ENCODE data around the gene TCF4.
A peak's percentile ranks its signal among the peaks of the same experiment; 100 is the strongest.

TCF4 gene

DNA sequence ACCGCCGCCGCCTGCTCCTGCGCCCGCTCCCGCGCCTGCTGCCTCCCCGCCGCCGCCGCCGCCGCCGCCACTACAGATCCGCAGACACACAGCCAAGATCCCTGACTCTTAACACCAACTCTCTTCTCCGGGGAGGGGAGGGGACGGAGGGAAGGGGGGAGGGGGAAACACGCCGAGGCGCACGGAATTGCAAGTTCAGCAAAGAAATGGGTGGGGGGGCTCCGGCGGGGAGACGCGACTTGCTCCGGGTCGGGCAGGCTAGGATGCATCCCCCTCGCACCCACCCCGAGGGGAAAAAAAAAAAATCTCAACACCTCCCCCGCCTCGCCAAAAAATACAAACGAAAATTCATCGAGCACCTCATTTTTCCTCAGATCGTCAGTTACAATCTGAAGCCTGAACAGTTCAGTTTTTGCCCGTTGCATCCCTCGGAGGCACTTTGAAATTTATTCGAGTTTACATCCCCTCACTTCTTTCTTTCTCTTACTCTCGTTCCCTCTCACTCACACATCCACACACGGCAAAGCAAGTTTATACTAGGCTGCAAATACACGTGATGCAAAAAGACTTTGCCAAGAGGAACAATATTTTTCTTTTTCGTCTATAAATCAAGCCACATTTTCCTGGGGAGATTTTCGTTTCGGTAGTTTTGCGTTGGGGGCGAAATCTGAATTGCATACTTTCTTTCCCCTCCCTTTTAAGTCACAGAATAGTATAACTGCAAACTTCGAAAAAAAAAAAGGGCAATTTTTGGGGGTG is at the start of gene TCF4:
Gene TCF4 (minus strand): TSS at position 82 of the 759 bp plus-strand sequence. CDS start 1,076 bp downstream, outside the sequence.
- peak; percentile 48 for DNase-seq

DNA sequence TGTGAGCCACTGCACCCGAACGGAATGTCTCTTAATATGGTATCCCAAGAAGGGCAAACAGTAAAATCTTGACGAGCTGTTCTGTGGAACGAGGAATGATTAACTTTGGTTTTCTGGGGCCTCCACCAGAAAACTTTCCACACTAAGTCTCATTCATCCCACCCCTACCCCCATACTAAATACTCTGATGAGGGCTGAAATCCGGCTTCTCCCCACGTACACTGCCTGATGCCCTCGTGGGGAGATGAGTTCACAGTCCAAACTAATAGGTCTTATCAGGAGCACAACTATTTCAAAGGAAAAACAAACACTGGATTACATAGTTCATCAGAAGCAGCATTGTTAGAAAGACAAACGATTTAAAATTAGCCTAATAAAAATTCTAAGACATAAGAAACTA is 49.2 kb upstream of the TCF4 start:
- no peak for DNase-seq

DNA sequence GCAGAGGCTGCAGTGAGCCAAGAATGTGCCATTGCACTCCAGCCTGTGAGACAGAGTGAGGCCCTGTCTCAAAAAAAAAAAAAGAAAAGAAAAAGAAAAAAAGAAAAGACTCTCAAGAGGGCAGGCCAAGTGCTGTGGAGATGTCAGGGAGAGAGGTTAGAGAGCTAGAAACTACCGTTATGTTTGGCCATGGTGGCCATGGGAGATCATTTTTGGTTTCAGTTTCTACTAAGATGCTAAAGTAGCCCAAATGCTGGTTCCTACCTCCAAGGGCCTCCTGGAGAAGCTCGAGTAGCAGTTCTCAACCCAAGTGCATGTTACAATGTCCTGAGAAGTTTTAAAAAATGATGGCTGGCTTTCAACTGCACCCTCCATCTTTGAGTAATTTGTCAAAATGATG is 47.4 kb upstream of the TCF4 start:
- no peak for DNase-seq

DNA sequence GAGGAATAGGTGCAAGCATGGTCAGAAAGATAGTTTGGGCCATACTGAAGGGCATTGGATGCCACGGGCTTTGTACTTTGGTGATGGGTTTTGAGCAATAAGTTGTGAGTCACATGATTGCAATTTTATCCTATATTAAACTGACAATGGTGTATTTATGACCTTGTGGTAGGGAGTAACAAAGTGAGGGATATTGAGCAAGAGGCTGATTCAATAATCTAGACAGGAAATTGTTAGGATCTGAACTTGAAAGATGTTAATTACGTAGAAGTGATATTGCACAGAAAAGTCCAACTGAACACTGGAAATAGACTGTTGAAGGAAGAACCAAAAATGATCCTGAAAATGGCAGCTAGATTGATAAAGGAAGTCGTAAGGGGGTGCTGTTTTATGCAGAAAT is 46.6 kb upstream of the TCF4 start:
- DNase-seq: no peak

DNA sequence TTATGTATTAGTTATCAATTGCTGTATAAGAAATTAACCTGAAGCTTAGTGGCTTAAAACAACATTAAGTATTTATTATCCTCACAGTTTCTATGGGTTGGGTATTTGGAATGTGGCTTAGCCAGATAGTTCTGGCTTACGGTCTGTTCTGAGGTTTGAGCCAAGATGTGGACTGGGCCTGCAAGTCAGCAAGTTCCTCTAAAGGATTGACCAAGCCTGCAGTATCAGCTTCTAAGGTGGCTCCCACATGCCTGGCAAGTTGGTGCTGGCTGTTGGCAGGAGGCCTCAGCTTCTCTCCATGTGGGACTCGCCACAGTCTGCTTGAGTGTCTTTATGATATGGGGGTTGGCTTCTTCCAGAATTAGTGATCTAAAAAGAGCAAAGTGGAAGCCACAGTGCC is 45.0 kb upstream of the TCF4 start:
- DNase-seq: no peak

DNA sequence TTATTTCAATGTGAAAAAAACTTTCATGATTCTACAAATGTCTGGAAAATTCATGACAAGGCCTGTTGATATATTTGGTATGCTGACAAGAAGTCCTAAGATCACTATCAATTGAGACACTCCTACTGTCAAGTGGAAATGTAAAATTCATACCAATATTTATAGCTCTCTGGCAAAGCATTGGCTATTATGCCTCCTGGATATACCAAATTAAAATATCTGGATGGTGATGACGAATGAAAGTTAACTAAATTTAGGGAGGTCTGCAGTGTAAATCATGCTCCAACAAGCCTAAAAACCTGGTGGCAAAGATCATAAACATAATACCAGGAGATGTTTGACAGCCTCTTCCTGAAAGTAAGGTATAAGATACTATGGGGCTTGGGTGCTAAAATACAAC is 41.1 kb upstream of the TCF4 start:
- no peak for DNase-seq

DNA sequence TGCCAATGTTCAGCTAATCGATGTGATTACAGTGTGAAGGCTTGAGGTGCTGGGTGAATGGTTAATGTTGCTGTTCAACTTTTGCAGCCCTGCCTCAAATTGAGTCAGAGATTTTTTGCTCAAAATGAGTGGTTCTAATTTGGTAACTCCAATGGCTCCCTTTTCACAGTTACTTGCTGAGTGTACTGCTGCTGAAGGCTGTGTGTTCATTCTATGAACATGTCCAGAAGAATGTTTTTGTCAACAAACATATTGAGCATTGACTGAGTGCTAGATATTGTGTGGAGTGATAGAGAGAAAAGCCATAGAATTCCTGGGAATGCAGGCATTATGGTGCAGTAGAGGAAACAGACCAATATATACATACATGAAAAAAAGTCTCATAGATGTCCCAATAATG is 39.0 kb upstream of the TCF4 start:
- no peak for DNase-seq

DNA sequence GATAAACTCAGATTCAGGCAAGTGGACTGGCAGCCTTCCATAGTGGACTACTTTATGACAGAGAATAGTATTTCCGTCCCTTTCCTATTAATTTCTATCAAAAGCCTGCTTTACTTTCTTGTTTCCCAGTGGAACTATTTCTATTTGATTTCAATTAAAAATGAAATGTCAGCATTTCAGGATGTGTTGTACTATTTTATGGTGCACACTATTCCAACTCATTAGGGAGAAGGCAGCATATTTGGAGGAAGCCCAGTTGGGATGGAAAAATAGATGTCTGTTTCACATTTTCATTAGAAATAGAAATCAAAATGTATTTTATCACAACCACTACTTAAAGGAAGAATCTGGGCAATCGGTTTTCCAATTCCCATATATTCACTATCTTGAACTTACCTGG is 37.9 kb upstream of the TCF4 start:
- DNase-seq: no peak

DNA sequence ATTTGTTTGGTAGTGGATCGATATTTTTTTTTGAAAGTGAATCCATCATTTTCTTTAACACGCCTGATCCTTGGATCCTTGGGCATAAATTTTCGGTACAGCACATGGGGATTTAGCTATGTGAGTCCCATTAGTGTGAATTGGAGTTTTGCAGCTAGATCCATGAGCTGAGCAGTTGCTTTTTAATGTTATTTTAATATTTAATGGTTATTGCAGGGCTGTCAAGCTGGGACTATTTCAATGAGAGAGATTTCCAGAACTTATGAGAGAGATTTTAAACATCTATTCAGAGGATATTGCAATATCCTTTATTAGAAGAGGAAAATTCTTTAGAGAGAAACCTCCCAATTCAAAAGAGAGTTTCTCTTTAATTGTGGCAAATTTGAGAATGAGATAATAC is 35.6 kb upstream of the TCF4 start:
- no peak for DNase-seq

DNA sequence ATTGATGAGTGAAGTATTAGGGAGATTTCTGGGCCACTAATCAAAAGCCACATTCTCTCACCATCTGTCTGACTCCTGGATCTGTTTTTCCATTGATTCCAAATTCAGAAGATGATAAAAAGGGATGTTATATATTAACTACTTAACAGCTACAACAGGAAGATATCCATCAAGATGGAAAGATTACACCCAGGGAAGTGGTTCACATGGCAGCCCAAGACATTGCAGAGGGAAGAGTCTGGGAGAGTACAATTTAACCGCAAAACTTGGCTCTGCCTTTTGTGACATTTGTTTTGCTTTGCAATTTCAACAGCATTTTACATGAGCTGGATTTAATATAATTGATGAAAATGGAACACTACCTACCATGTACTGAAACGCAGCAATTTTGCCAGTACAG is 22.5 kb upstream of the TCF4 start:
- no peak for DNase-seq

DNA sequence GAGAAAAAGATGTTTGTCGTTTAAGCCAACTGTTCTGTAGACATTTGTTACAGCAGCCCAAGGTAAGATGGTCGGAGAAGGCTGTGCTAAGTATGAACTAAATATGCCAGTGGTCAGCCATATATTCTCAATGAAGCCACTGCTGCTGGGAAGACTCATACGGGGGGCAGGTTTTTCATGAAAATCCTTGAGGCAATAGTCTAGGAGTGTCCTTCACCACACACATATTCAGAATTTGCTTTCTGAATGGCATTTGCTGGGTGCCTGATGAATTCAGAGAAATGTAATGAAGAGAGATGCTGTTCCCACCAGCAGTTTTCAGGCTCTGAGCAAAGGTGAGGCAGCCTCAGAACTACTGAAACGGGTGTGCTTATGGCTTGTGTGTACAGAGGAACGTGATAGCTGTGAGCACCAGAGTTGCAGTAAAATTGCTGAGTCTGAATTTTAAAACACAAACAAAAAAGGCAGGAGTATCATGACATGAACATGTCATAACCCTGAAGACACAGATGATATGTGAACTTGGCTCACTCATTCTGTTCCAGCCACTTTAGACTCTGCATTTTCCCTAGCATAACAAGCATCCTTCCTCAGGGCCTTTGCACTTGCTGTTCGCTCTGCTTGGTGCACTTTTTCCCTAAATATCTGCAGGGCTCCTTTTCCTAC is 21.3 kb upstream of the TCF4 start:
- DNase-seq: no peak

DNA sequence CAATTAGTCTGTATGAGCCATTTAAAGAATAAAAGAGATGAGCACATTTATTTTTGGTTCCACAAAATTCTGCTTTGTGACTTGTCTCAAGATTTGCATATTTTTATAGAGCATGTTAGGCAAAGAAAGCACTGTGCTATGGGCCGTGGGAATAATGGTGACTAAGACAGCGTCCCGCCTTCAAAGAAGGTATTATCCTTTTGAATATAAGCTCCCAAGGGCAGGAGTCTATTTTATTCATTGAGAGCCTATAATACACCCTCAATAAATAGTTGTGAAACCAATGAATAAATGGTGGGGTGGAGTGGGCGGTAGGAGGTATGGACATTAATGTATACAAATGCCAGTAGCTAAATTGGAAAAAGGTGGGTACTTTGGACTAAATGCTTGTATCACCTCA is 20.5 kb upstream of the TCF4 start:
- DNase-seq: no peak

DNA sequence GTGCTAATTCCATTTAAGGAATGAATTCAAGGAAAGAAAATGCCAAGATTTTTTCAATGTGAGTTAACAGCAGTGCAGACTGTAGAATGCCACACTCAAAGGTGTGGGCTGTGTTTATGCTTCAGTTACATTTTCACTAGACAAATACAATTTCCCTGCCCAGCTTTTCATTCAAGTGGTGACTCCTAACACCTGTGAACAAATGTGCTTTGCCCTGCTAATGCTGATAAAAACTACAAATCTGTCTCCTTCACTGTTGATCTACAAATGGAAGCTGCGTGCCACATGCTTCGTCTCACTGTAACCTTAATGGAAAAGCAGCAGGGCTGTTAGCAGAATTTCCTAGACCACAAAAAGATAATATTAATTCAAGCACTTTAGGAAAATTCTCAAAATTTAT is 19.8 kb upstream of the TCF4 start:
- DNase-seq: no peak

DNA sequence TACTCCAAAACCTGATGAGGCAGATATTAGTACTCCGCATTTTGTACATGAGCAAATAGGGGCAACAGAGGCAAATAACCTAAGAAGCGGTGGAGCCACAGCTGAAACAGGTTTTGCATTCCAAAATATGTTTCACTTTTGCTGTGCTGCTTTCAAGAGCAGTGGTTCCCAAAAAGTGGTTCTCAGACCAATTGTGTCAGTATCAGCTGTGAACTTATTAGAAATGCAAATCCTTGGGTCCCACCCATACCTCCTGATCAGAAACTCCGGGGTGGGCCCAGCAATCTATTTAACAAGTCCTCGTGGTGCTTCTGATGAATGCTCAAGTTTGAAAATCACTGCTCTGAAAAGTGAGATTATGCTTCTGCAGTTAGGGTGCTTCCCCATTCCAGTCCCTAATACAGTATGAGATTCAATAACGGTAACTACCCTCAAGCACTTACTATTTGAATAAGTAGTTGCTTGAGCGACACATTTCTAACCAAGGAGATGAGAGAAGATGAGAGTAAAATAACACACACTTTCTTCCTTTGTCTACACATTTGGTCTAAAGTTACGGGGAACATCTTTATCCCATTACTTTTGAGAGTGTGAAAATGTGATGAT is 17.8 kb upstream of the TCF4 start:
- DNase-seq: no peak

DNA sequence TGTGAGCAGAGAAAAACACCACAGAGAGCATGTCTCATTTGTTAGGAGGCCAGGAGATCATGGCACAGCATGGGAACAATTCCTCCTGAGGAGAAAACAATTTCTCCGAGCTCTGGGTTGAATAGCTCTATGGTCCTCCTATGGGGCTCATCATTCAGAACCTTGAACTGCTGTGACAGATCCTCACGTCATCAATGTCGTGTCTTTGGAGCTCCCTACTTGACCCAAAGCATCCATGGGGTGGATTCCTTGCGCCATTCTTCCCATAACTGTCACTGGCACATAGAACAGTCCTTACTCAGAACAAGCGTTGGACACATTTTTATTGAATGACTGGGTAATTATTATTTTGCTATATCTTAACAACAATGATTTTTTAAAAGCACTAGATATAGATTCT is 15.8 kb upstream of the TCF4 start:
- DNase-seq: no peak

DNA sequence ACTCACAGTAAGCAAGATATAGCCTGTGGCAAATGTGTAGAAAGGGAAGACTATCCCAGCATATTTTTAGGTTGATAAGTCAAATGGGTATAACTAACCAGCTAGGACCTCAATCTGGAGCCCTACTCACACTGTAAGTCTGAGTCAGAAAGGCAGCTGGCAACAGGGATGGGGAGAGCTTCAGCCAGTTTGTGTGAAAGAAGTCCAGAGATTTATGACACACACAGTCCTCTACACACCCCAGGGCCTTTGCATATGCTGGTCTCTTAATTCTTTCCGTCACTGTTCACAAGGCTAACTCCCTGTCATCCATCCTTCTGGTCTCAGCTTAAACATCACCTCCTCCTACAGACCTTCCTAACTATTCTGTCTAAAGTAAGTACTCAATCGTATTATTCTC is 5.9 kb upstream of the TCF4 start:
- no peak for DNase-seq

DNA sequence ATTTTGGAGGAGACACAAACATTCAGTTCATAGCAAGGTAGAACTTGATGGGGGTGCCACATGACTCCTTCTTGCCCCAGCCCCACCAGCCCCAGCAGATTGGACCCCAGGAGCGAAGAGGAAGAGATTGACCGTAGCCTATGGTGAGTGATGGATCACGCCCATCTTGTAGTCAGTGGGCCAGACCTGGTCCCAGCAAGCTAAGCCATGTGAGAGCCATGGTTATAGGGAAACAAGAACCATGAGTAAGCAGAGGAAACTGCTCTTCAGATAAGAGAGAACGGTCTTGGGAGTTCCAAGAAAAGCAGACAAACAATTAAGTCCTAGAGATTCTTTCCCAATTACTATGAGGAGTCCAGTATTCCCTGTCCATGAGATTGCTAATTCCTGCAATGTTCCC is 4.6 kb upstream of the TCF4 start:
- no peak for DNase-seq

DNA sequence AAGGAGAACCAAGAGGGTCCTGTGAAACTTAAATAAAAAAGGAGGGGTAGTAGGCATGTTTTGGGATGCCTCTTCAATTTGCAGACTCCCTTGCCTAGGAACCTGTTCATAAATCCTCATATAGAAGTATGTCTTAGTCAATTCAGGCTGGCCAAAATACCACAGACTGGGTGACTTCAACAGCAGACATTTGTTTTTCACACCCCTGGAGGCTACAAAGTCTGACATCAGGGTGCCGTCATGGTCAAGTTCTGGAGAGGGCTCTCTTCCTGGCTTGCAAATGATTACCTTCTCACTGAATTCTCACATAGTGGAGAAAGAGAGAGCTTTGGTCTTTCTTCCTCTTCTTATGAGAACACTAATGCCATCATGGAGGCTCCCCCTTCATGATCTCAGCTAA is 4.1 kb upstream of the TCF4 start:
- no peak for DNase-seq

DNA sequence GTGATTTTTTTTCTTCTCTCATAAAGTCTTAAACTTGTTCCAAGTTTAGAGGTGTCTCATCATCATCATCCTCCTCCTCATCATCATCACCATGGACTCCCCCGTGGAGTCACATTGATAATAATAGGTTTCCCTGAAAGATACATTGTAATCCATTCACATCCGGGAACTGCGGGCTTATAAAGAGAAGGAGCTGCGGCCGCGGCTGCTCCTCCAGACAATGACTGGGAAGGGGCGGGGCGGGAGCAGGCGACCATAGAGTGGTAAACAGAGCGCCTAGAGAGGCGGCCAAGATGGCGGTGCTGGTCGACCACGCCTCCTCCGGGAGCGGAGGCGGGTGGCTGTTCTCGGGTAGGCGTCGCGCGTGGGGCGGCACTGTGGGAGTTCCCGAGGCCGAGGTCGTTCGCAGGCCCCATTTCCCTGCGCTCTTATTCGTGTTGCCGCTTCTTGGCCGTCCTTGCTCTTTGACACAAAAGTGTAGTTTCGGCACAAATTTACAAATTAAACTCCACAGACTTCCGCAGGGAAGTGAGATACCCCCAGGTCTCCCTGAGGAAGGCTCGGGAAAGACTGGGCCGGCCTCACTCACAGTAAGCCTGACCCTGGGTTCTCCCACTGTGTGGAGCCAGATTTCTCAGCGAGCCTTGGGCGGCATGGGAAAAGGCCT is 1.8 kb upstream of the TCF4 start:
- peak; percentile 85 for DNase-seq

DNA sequence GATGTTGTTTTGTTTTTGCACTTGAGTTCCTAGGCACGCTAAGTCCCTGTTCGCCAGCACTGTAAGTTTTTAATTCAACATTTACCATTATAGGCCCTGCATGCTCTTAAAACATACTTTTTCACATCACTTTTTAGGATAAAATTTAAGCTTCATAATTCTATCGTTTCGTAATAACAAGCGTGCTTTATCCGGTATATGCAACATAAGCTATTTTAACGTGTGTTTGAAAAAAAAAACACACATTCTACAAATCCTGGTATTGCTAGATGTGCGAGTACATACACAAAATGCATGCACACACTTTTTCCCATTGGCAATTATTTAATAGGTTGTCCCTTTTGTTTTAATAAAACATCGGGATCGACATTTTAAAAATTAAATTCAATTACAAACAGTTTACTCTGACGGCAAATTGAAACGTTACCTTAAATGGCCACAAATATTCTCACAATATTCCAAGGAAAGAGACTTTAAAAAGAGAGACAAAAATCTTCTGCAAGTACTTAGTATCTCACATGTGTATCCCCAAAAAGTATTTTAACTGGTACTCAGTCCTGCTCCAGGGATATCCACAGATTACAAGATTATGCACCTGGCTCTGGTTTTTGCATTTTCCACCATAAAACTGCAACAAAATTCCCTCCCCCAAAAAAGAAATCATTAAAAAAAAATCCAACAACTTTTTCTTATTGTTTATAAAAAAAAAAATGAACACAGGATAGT is 1.0 kb upstream of the TCF4 start:
- DNase-seq: peak; percentile 45

DNA sequence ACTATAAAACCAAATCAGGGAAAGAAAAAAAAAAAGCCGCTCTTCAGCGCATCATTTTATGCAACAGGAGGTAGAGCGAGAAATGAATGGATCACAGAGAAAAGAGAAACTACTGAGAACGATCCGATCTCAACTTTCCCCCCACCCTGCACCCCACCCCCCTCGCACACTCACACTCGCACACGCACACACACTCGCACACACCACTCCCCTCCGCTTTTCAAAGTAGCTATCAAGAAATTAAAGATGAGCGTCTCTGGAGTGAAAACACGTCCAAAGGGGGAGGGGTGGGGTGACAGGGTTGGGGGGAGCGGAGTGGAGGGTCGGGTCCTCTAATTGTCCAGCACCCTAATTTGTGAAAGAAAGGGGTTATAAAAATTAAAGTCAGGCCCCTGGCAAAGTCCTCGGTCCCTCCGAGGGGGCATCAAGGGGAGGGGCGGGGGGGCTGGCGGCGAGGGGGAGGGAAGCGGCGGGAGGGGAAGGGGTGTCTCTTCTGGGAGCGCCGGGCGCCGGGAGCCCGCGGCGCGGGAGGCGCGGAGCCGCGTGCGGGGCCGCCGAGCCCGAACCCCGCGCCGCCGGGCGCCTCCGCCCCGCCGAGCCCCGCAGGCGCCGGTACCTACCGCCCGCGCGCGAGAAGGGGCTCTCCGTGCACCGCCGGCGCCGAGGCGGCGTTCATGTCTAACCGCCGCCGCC is 428 bp downstream of the TCF4 start:
- DNase-seq: peak; percentile 32

DNA sequence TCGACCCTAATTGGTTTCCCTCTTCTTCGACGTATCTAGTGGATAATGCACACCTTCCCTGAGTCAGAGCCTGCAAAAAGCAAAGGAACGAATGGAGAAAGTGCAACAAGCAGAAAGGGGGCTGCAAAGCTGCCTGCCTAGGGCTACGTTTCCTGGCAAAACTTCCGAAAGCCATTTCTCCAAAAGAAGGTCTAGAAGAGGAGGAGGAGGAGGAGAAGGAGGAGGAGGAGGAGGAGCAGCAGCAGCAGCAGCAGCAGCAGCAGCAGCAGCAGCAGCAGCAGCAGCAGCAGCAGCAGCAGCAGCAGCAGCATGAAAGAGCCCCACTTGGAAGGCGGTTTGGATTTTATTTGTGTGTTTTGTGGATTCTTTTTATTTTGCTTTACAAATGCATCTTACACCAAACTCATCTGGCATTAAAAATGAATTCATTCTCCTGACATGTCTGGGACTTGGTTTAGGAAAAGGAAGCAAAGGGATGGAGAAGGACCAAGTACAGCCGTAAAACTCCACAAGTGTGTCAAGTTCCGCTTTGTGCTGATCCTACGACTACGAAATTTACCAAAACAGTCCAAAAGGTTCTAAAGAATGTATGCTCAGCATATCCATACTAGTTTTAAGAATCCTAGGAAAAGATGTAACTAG is 2.0 kb downstream of the TCF4 start:
- peak; percentile 18 for DNase-seq
